GM19240 (cell line): ENCODE data around the gene CDC42EP1.

Experiments used
- DNase-seq: peaks from one replicate; pipeline ENCODE4 v3.0.0; 2011; ENCODE audit warnings: low spot score; ENCODE audit not compliant: insufficient read length

CDC42EP1 gene

GRCh38 chr22:37559521-37559900 lies 769 bp upstream of the CDC42EP1 start:
- DNase-seq: no peak

- DNase-seq: no peak
These were observed 430 bp downstream of the CDC42EP1 start for GRCh38 chr22:37560608-37561211.

- DNase-seq: peak; percentile 76
These were observed 1.1 kb downstream of the CDC42EP1 start for GRCh38 chr22:37561212-37562048.

- no peak for DNase-seq
These were observed 2.0 kb downstream of the CDC42EP1 start for GRCh38 chr22:37562049-37562875.

- no peak for DNase-seq
These were observed 3.1 kb downstream of the CDC42EP1 start for GRCh38 chr22:37563153-37564081.

GRCh38 chr22:37564111-37564711 lies 3.9 kb downstream of the CDC42EP1 start:
- DNase-seq: no peak

- no peak for DNase-seq
These were observed 5.5 kb downstream of the CDC42EP1 start for GRCh38 chr22:37565830-37566229.

GRCh38 chr22:37566329-37566837 lies 6.1 kb downstream of the CDC42EP1 start:
- no peak for DNase-seq

GRCh38 chr22:37566903-37567798 lies 6.9 kb downstream of the CDC42EP1 start:
- DNase-seq: peak; percentile 94

GRCh38 chr22:37568012-37568411 lies 7.7 kb downstream of the CDC42EP1 start:
- DNase-seq: no peak

GRCh38 chr22:37568448-37569008 lies 8.2 kb downstream of the CDC42EP1 start:
- no peak for DNase-seq

- DNase-seq: no peak
These were observed 9.0 kb downstream of the CDC42EP1 start for GRCh38 chr22:37569009-37569920.

- DNase-seq: no peak
These were observed 9.8 kb downstream of the CDC42EP1 start for GRCh38 chr22:37569921-37570660.

- no peak for DNase-seq
These were observed 10.3 kb downstream of the CDC42EP1 start for GRCh38 chr22:37570661-37570976.

GRCh38 chr22:37571258-37571991 lies 11.1 kb downstream of the CDC42EP1 start:
- DNase-seq: no peak

GRCh38 chr22:37571992-37572373 lies 11.7 kb downstream of the CDC42EP1 start:
- no peak for DNase-seq
